ENCODE data around the gene CCR5.
"Not testable (repeated sequence)": the region's sequence is repeated elsewhere in the genome, so short reads cannot be mapped to it uniquely, and the experiment has no call there.

CCR5 gene

GRCh38 chr3:46380471-46381221, 9.9 kb downstream of the CCR5 start:
- in situ Hi-C loops (cut with HindIII; ENCODE audit: low sequenced_read_pairs), result no loop called here

DNA sequence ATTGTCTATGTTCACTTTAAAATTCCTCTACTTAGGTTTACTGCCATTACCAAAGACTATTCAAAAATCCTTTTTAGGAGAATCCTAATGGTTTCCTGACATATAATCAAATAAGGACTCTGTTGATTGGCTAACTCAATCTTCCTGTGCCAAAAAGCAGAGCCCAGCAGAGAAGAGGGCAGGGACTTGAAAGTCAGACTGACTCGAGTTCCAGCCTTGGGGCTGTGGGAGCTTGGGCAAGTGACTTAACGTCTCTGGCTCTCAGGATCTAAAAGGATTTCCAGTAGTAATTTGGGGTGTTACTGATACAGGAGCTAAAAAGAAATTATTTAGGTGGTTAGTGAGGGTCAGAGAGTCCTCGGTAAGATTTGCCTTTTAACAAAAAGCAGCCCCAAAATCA, 10.9 kb downstream of the CCR5 start:
- in situ Hi-C loops (cut with HindIII; ENCODE audit: low sequenced_read_pairs), result no loop called here

DNA sequence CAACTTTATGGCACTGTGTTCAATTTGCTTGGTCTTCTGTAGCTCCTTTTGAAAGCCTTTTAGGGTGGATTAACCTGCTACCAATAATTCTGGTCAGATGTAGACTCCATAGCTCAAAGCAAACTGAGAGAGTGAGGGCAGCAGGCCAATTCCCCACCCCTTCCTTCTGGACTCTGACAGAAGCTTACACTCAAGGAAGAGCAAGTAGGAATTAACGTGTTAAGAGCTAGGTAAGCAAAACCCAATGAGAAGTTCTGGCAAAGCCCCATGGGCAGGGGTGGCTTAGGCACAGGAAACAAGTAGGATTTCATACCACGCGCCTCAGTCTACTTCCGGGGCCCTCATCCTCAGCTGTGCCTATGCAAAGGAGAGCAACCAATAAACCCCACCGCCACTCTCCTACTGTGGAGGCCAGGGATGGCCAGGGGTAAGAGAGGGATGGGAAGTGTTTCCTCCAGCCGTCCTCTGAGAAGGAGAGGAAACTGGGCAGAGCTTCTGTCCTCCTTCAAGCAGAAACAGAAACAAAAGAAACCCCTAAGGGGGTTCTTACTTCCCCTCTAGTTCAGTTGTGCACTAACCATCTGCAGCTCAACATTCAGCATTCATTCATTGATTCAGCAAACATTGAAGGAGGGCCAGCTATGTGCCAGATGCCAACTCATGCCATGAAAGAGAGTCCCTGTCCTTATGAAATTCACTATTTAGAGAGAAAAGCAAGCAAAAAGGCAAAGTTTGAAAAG, 12.6 kb downstream of the CCR5 start:
- in situ Hi-C loops (cut with HindIII; ENCODE audit: low sequenced_read_pairs), result no loop called here

DNA sequence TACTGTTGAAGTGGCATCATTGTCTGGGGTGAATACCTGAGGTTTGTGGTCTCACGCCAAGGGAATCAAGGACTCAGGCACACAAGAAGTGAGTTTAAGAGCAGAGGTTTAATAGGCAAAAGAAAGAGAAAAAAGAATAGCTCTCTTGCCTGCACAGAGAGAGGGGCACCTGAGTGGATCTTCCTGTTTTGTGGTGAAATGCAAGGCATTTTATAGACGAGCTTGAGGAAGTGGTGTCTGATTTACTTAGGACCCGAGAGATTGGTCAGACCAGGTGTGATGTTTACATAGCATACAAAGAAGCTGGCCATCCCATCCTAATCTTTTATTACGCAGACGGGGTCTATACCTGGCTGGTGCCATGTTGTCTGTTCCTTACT, 13.2 kb downstream of the CCR5 start:
- in situ Hi-C loops (cut with HindIII; ENCODE audit: low sequenced_read_pairs), result no loop called here

GRCh38 chr3:46386205-46386604, 15.5 kb downstream of the CCR5 start:
- in situ Hi-C loops (cut with HindIII; ENCODE audit: low sequenced_read_pairs), result no loop called here

DNA sequence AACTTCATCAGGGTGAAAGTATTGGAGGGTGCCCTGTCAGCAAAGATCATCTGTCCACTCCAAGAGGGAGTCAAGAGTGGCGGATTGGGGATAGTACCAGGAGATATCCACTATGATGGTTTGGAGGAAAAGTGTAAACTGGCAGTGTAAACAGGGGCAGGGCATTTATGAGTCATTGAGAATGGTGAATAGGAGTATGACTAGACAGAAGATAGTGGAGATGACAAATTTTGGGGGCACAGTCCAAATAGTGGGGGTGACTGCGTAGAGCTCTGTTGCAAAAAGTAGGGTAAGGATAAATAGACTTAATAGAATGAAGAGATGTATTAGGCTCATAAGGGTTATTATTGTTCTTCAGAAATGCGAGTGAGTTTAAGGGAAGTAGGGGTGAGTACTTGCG, 18.1 kb downstream of the CCR5 start:
- in situ Hi-C loops (cut with HindIII; ENCODE audit: low sequenced_read_pairs), result not testable (repeated sequence)

- in situ Hi-C loops (cut with HindIII; ENCODE audit: low sequenced_read_pairs), result no loop called here
Observed at GRCh38 chr3:46389306-46389705, 18.6 kb downstream of the CCR5 start.

DNA sequence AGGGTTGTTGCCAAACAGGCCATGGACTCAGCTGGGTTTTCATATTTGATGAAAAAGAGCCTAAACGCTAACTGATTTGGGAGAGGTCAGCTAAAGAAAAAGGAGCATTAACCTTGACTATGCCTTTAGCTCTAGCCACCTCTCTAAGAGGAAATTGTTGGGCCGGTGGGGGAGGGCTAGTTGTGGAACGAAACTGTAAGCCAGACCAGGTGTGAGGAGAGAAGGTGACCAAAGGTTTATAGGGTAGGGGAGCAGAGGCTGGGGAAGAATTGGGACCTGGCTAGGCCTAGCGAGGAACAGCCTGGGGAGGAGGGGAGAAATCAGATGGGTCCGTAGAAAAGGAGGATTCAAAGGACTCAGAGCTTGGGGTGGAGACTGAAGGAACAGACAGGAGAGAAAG, 20.8 kb downstream of the CCR5 start:
- in situ Hi-C loops (cut with HindIII; ENCODE audit: low sequenced_read_pairs), result not testable (repeated sequence)

- in situ Hi-C loops (cut with HindIII; ENCODE audit: low sequenced_read_pairs), result no loop called here
Observed at GRCh38 chr3:46393011-46393410, 22.3 kb downstream of the CCR5 start.

GRCh38 chr3:46393554-46394434, 23.0 kb downstream of the CCR5 start:
- in situ Hi-C loops (cut with HindIII; ENCODE audit: low sequenced_read_pairs), result no loop called here

DNA sequence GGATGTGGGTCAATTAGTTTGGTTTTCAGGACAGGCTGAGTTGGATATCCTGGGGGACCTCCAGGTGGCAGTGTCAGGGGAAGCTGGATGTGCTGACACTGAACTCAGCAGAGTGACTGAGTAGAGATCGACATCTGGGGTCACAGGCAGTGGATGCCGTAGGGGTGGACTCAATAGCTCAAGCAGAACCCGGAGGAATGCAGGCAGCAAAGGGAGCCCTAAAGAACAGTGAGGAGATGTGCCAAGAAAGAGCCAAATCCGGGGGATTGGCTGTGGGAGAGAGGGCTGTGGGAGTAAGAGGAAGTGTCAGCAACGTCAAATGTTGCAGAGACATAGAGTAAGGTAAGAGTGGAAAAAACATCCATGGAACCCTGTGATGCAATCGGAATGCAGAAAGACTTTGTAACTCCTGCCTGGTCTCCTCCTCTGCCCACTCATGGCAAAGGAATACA, 24.5 kb downstream of the CCR5 start:
- in situ Hi-C loops (cut with HindIII; ENCODE audit: low sequenced_read_pairs), result no loop called here

DNA sequence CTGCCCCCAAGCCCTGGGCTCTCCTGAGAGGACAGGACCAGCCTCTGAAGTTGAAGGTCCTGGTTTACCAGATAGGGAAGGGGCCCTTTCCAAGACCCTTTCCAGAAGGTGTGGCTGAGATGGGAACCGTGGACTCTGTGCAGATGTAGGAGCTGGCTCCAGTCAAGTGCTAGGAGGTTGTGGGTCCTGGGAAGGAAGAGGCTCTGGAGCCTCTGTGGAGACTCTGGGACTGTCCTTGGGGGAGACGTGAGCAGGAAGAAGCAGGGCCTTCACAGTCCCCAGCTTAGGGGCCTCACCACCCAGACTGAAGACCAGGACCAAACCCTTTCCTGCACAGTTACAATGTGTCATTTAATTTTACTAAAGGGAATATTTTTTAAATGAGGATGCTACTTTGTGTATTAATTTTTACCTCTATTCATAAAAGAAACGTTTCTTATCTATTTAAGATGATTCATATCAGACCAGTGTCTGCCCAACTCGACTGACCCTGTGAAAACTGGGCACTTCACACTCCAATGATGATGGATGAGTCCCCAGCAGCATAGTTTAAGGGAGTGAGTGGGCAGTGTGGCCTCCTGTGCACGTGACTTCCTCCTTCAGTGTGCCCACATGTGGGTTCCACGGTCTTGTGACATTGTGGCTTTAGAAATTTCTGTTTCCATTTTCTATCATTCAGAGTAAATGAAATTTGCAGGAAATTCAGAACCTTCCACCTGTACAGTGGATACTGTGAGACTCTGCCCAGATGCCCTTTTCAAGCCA, 25.2 kb downstream of the CCR5 start:
- in situ Hi-C loops (cut with HindIII; ENCODE audit: low sequenced_read_pairs), result no loop called here

- in situ Hi-C loops (cut with HindIII; ENCODE audit: low sequenced_read_pairs), result no loop called here
Observed at GRCh38 chr3:46397111-46397510, 26.4 kb downstream of the CCR5 start.

GRCh38 chr3:46398186-46398955, 27.6 kb downstream of the CCR5 start:
- in situ Hi-C loops (cut with HindIII; ENCODE audit: low sequenced_read_pairs), result no loop called here

GRCh38 chr3:46399098-46399497, 28.4 kb downstream of the CCR5 start:
- in situ Hi-C loops (cut with HindIII; ENCODE audit: low sequenced_read_pairs), result no loop called here

GRCh38 chr3:46399557-46399956, 28.8 kb downstream of the CCR5 start:
- in situ Hi-C loops (cut with HindIII; ENCODE audit: low sequenced_read_pairs), result no loop called here

- in situ Hi-C loops (cut with HindIII; ENCODE audit: low sequenced_read_pairs), result no loop called here
Observed at GRCh38 chr3:46400000-46400734, 29.4 kb downstream of the CCR5 start.

DNA sequence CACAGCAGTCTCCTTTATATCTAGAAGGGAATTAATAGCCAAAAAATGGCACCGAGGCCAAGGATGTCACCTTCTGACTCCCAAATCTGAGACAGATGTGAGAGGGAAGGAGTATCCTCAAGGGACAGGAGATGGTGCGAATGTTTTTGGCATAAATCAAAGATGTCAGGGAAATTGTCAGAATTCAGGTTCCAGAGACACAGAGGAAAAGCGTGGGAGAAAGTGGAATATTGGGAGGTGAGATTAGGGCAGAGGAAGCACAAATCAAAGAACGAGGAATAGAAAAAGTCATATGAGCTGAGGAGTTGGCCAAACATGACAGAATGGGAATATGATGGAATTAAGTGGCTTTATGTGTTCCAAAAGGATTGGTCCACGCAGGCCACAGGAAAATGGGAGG, 30.1 kb downstream of the CCR5 start:
- in situ Hi-C loops (cut with HindIII; ENCODE audit: low sequenced_read_pairs), result no loop called here

GRCh38 chr3:46401579-46401978, 30.8 kb downstream of the CCR5 start:
- in situ Hi-C loops (cut with HindIII; ENCODE audit: low sequenced_read_pairs), result no loop called here
